ENCODE data around the gene GABRD. TPM values are rescaled to one million over a fixed set of nuclear protein-coding genes. Genes with fewer than 3 reads are reported as not detected.
A peak's percentile ranks its signal among the peaks of the same experiment; 100 is the strongest.

GABRD gene
- total RNA-seq, 1 experiment from 2014 or later, result 1.7 TPM

DNA sequence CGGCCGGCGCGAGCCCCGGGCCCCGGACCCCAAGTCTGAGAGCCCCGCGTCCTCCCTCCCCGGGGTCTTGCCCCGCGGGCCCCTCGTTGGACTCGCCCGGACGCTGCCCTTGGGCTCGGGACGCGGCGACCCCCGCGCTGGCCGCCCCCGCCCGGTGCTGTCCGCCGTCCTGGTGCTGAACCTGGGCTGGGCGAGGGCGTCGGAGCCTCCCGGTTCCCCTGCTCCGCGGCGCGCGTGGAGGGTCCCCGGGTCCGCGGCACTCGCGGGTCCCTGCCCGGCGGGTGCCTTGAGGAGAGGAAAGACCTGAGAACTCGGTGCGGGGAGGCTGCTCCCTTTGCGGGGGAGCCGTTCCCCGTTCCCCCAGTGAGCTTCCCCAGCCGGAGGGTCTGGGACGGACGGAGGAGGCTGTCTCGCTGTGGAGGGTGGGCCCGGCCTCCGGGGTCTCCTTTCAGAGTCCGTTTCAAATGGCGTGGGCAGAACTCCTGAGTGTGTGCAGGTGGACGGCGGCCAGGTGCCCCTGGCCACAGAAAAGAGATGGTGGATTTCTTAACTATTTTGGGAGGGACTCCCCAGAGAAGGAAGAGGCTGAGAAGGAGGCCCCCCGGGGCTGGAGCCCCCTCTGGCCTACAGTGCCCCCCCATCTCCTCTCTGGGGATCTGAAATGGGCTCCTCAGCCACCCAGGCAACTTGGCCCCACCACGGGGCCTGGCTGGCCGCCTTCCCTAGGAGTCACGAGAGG lies 595 bp downstream of the GABRD start (continued):
- TF ChIP-seq TCF7 (CRISPR knock-in tag; IDR thresholded peaks at IDR 0.05; ENCODE audit: low read depth) (peak; percentile 89), CTCF (IDR thresholded peaks at IDR 0.05) (no peak), FOXP4 (CRISPR knock-in tag; IDR thresholded peaks at IDR 0.05) (peak; percentile 98), USF1 (CRISPR knock-in tag; IDR thresholded peaks at IDR 0.05) (peak; percentile 72), TP53 (CRISPR knock-in tag; IDR thresholded peaks at IDR 0.05) (peak; percentile 89; the same call in 1 of the 2 replicates), PREB (CRISPR knock-in tag; IDR thresholded peaks at IDR 0.05; ENCODE audit: borderline replicate concordance) (0 out of 2 replicates have a peak, but pooled peaks have one; percentile 25), ZNF263 (CRISPR knock-in tag; IDR thresholded peaks at IDR 0.05; ENCODE audit: low read depth) (peak; percentile 39; the same call in 1 of the 2 replicates), IRF1 (CRISPR knock-in tag; IDR thresholded peaks at IDR 0.05) (0 out of 2 replicates have a peak, but pooled peaks have one; percentile 45), NFYB (CRISPR knock-in tag; conservative IDR thresholded peaks at IDR 0.05; ENCODE audit: low read depth) (no peak; the same call in 1 of the 2 replicates), TEAD4 (CRISPR knock-in tag; IDR thresholded peaks at IDR 0.05) (peak; percentile 90), ZNF219 (CRISPR knock-in tag; IDR thresholded peaks at IDR 0.05; ENCODE audit: borderline replicate concordance) (peak; percentile 95), SP1 (CRISPR knock-in tag; conservative IDR thresholded peaks at IDR 0.05) (peak; percentile 62), KAT7 (CRISPR knock-in tag; IDR thresholded peaks at IDR 0.05; ENCODE audit: borderline replicate concordance) (peak; percentile 67; the same call in 1 of the 2 replicates), ZNF396 (CRISPR knock-in tag; IDR thresholded peaks at IDR 0.05; ENCODE audit: borderline replicate concordance) (no peak), RELA (CRISPR knock-in tag; IDR thresholded peaks at IDR 0.05; ENCODE audit: borderline replicate concordance) (peak; percentile 65; the same call in 1 of the 2 replicates), SOX15 (CRISPR knock-in tag; IDR thresholded peaks at IDR 0.05) (no peak)
- TF ChIP-seq, protein P1, sequence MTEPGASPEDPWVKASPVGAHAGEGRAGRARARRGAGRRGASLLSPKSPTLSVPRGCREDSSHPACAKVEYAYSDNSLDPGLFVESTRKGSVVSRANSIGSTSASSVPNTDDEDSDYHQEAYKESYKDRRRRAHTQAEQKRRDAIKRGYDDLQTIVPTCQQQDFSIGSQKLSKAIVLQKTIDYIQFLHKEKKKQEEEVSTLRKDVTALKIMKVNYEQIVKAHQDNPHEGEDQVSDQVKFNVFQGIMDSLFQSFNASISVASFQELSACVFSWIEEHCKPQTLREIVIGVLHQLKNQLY (CRISPR knock-in tag; IDR thresholded peaks at IDR 0.05), result peak; percentile 62; the same call in 1 of the 2 replicates
- TF ChIP-seq, protein P2, sequence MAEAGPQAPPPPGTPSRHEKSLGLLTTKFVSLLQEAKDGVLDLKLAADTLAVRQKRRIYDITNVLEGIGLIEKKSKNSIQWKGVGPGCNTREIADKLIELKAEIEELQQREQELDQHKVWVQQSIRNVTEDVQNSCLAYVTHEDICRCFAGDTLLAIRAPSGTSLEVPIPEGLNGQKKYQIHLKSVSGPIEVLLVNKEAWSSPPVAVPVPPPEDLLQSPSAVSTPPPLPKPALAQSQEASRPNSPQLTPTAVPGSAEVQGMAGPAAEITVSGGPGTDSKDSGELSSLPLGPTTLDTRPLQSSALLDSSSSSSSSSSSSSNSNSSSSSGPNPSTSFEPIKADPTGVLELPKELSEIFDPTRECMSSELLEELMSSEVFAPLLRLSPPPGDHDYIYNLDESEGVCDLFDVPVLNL (CRISPR knock-in tag; IDR thresholded peaks at IDR 0.05; ENCODE audit: borderline replicate concordance, low read depth), result peak; percentile 83
- TF ChIP-seq, protein P3, sequence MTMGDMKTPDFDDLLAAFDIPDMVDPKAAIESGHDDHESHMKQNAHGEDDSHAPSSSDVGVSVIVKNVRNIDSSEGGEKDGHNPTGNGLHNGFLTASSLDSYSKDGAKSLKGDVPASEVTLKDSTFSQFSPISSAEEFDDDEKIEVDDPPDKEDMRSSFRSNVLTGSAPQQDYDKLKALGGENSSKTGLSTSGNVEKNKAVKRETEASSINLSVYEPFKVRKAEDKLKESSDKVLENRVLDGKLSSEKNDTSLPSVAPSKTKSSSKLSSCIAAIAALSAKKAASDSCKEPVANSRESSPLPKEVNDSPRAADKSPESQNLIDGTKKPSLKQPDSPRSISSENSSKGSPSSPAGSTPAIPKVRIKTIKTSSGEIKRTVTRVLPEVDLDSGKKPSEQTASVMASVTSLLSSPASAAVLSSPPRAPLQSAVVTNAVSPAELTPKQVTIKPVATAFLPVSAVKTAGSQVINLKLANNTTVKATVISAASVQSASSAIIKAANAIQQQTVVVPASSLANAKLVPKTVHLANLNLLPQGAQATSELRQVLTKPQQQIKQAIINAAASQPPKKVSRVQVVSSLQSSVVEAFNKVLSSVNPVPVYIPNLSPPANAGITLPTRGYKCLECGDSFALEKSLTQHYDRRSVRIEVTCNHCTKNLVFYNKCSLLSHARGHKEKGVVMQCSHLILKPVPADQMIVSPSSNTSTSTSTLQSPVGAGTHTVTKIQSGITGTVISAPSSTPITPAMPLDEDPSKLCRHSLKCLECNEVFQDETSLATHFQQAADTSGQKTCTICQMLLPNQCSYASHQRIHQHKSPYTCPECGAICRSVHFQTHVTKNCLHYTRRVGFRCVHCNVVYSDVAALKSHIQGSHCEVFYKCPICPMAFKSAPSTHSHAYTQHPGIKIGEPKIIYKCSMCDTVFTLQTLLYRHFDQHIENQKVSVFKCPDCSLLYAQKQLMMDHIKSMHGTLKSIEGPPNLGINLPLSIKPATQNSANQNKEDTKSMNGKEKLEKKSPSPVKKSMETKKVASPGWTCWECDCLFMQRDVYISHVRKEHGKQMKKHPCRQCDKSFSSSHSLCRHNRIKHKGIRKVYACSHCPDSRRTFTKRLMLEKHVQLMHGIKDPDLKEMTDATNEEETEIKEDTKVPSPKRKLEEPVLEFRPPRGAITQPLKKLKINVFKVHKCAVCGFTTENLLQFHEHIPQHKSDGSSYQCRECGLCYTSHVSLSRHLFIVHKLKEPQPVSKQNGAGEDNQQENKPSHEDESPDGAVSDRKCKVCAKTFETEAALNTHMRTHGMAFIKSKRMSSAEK (CRISPR knock-in tag; IDR thresholded peaks at IDR 0.05; ENCODE audit: borderline replicate concordance), result no peak
- TF ChIP-seq, protein P4, sequence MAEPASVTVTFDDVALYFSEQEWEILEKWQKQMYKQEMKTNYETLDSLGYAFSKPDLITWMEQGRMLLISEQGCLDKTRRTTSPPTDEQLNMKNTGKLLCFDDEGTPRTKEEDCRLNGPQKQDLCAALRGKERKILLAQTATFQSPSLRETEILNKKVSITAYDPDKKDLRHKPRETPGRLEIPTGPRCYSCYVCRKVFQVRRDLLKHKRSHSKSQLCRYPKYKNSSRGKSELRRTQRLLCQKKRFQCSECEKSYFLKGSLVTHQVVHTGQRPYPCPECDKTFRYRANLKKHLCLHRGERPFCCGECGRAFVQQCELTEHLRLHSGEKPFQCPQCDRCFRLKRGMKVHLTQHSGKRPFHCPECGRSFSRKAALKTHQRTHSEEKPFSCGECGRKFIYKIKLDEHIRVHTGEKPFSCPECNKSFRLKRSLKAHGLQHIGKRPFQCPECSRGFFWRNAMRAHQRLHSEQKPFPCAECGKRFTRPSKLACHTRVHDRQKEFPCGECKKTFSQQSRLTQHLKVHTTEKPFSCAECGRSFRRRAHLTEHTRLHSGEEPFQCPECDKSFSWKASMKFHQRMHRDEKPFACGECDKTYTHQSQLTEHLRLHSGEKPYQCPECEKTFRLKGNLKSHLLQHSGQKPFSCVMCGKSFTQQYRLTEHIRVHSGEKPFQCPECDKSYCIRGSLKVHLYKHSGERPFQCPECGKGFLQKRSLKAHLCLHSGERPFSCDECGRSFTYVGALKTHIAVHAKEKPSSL (CRISPR knock-in tag; conservative IDR thresholded peaks at IDR 0.05), result no peak
